Natural killer cell (primary cell): Measurements from ENCODE around the gene DVL3. TPM values are rescaled to one million over a fixed set of nuclear protein-coding genes. Genes with fewer than 3 reads are reported as not detected.

Experiments
- ATAC-seq, 3 donors: fragments of 150-1000 bp in 2 of 3; fragments of 200-7000 bp in 1 of 3; cut with Tn5 transposase; 1 replicate in 1 of 3; 2 replicates in 2 of 3; pipeline ENCODE4 v1.10.0; 2021; ENCODE audit warnings: mild to moderate bottlenecking in 2 of 3, moderate library complexity in 2 of 3
- DNase-seq, 2 donors: peaks; one replicate each; pipeline versions ENCODE4 v3.0.0 to v3.0.0-alpha.2; 2013 to 2021; ENCODE audit warnings: mixed read lengths in 1 of 2
- H3K27ac ChIP-seq: one replicate; pipeline ENCODE4 v1.5.1; 2013; ENCODE audit warnings: mild to moderate bottlenecking, low read length
- H3K27me3 ChIP-seq: one replicate; pipeline ENCODE4 v1.6.1; 2013; ENCODE audit warnings: low read length; ENCODE audit not compliant: control insufficient read depth, insufficient read depth
- H3K36me3 ChIP-seq: one replicate; pipeline ENCODE4 v1.6.1; 2013; ENCODE audit warnings: low read length; ENCODE audit not compliant: control insufficient read depth, insufficient read depth
- H3K4me1 ChIP-seq: one replicate; pipeline ENCODE4 v1.6.1; 2013; ENCODE audit warnings: low read length; ENCODE audit not compliant: control insufficient read depth, insufficient read depth
- H3K4me3 ChIP-seq: one replicate; pipeline ENCODE4 v1.5.1; 2013; ENCODE audit warnings: low read length
- H3K9me3 ChIP-seq: one replicate; pipeline ENCODE4 v1.6.1; 2013; ENCODE audit warnings: low read length; ENCODE audit not compliant: control insufficient read depth, insufficient read depth
- H3K27ac Mint-ChIP-seq, 2 donors: one replicate each; pipeline ENCODE4 v1.8.0; 2022; ENCODE audit warnings: mild to moderate bottlenecking in 2 of 2, mixed read lengths in 2 of 2, moderate library complexity in 1 of 2
- H3K27me3 Mint-ChIP-seq, 2 donors: one replicate each; pipeline ENCODE4 v1.8.0; 2022; ENCODE audit warnings: low read depth in 2 of 2, mixed read lengths in 2 of 2
- H3K36me3 Mint-ChIP-seq: one replicate; pipeline ENCODE4 v1.8.0; 2022; ENCODE audit warnings: mixed read lengths
- H3K4me1 Mint-ChIP-seq, 2 donors: one replicate each; pipeline ENCODE4 v1.8.0; 2022; ENCODE audit warnings: mixed read lengths in 2 of 2
- H3K4me3 Mint-ChIP-seq: one replicate; pipeline ENCODE4 v1.8.0; 2022; ENCODE audit warnings: mild to moderate bottlenecking, moderate library complexity, mixed read lengths
- H3K9me3 Mint-ChIP-seq, 2 donors: one replicate each; pipeline ENCODE4 v1.8.0; 2022; ENCODE audit warnings: mixed read lengths in 2 of 2
- whole genome bisulfite sequencing: methylation state at CpG from one replicate; pipeline ENCODE4 v1.1.7; 2013; ENCODE audit warnings: missing lambda C conversion rate; ENCODE audit not compliant: insufficient coverage; 5-methylcytosine and 5-hydroxymethylcytosine counted together
- intact Hi-C: fragments of 100-400 bp; cut with micrococcal nuclease; formaldehyde crosslinking; loops from one replicate; pipeline ENCODE4 v1.14.2; 2022
- total RNA-seq, 4 donors: library from RNA; stranded (reverse); fragments of 120-200 nt in 1 of 4; gene quantifications; one replicate each; pipeline versions ENCODE4 v1.2.3 to v1.2.4, GENCODE V29; 2013 to 2022
- TF ChIP-seq, protein P1 (sequence below): fragments of 200-600 bp; IDR thresholded peaks from one replicate; pipeline ENCODE4 v1.8.0; 2022; ENCODE audit warnings: antibody characterized with exemption

The DVL3 gene
- total RNA-seq, 3 donors from 2014 or later (not counting 1 experiment from before 2014, with no cell fraction given), result 59.1 to 77.5 (median 59.7) TPM

DNA sequence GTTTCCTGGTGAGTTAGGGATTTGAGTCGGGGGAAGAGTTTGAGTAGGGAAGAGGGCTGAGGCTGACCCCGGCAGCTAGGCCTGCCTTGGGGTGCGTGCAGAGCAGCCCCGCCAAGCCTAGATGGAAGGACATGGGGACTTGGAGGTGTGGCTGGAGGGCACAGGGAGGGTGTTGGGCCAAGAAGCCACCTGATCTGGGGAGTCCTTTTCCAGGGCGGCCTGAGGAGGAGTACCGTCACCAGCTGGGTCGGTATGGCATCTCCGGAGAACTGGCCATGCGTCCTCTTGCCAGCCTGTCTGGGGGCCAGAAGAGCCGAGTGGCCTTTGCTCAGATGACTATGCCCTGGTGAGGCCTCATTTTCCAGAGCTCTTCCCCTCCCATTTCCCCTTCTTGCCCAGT is 37.7 kb downstream of the DVL3 start:
- no peaks in the 10 kb centered on the region for H3K9me3 Mint-ChIP-seq
- TF ChIP-seq, protein P1, sequence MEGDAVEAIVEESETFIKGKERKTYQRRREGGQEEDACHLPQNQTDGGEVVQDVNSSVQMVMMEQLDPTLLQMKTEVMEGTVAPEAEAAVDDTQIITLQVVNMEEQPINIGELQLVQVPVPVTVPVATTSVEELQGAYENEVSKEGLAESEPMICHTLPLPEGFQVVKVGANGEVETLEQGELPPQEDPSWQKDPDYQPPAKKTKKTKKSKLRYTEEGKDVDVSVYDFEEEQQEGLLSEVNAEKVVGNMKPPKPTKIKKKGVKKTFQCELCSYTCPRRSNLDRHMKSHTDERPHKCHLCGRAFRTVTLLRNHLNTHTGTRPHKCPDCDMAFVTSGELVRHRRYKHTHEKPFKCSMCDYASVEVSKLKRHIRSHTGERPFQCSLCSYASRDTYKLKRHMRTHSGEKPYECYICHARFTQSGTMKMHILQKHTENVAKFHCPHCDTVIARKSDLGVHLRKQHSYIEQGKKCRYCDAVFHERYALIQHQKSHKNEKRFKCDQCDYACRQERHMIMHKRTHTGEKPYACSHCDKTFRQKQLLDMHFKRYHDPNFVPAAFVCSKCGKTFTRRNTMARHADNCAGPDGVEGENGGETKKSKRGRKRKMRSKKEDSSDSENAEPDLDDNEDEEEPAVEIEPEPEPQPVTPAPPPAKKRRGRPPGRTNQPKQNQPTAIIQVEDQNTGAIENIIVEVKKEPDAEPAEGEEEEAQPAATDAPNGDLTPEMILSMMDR, result no peak

GRCh38 chr3:184193991-184194539 is 38.9 kb downstream of the DVL3 start:
- Mint-ChIP-seq H3K9me3 (no peaks in the 10 kb centered on the region), H3K4me3 (no peak overlapping the region), H3K27me3 (no peaks in the 10 kb centered on the region), H3K4me1 (no peaks in the 10 kb centered on the region), H3K36me3 (peaks cover 17% of the 10 kb centered on the region), H3K27ac (no peak overlapping the region)
- WGBS, result 97% methylated on average over 9 of the region's 9 CpGs
- no peaks in the 10 kb centered on the region for H3K9me3 ChIP-seq
- no peaks in the 10 kb centered on the region for H3K27me3 ChIP-seq
- no peak overlapping the region for H3K27ac ChIP-seq
- ATAC-seq, result no peak
- H3K4me1 ChIP-seq, result no peaks in the 10 kb centered on the region
- H3K4me3 ChIP-seq, result no peak overlapping the region
- H3K36me3 ChIP-seq, result peaks cover 55% of the 10 kb centered on the region
- intact Hi-C loops, result no loop called here
- DNase-seq, result no peak
- TF ChIP-seq, protein P1, result no peak

More for the DNA sequence above, 37.7 kb downstream of the DVL3 start:
- no peaks in the 10 kb centered on the region for H3K27me3 Mint-ChIP-seq
- Histone ChIP-seq H3K4me1 (peaks cover 6% of the 10 kb centered on the region), H3K36me3 (peaks cover 66% of the 10 kb centered on the region), H3K4me3 (no peak overlapping the region), H3K9me3 (no peaks in the 10 kb centered on the region), H3K27me3 (no peaks in the 10 kb centered on the region), H3K27ac (no peak overlapping the region)
- no peak overlapping the region for H3K27ac Mint-ChIP-seq
- ATAC-seq (no peak), DNase-seq (peak in 1 of 2 donors; percentile 1)
- 98% methylated on average over 10 of the region's 10 CpGs for WGBS
- H3K4me1 Mint-ChIP-seq, result peaks cover 8 to 10% of the 10 kb centered on the region in 2 donors
- peaks cover 17% of the 10 kb centered on the region for H3K36me3 Mint-ChIP-seq
- no peak overlapping the region for H3K4me3 Mint-ChIP-seq
- intact Hi-C loops, result no loop called here

DNA sequence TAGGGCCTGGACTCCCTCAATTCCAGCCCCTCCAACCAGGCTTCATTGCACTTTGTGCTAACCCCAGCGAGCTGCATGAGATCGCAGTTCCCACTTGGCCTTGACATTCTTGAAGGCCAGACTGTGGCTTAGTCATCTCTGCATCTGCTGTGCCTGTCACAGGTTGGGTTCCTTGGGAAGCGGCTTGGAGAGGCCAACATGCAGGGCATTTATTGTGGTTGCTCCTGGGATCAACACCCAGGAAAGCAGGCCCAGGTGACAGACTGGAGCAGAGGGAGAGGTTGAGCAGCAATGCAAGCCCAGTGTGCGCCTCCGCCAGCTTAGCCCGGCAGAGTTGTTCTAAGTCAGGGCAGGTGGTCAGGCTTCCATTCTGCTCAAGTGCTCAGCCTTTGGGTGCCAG is 41.4 kb downstream of the DVL3 start:
- TF ChIP-seq, protein P1, result no peak
- intact Hi-C loops, result no loop called here

GRCh38 chr3:184198509-184198908 is 43.3 kb downstream of the DVL3 start:
- Mint-ChIP-seq H3K4me1 (no peaks in the 10 kb centered on the region), H3K36me3 (peaks cover 8% of the 10 kb centered on the region), H3K27ac (no peak overlapping the region), H3K9me3 (no peaks in the 10 kb centered on the region), H3K4me3 (no peak overlapping the region), H3K27me3 (no peaks in the 10 kb centered on the region)
- H3K36me3 ChIP-seq, result peaks cover 15% of the 10 kb centered on the region
- no peaks in the 10 kb centered on the region for H3K9me3 ChIP-seq
- no peak overlapping the region for H3K27ac ChIP-seq
- 94% methylated on average over 9 of the region's 9 CpGs for WGBS
- H3K27me3 ChIP-seq, result no peaks in the 10 kb centered on the region
- TF ChIP-seq, protein P1, result no peak
- no peak overlapping the region for H3K4me3 ChIP-seq
- ATAC-seq (no peak), DNase-seq (no peak)
- intact Hi-C loops, result no loop called here
- no peaks in the 10 kb centered on the region for H3K4me1 ChIP-seq

More for the DNA sequence above, 41.4 kb downstream of the DVL3 start:
- Mint-ChIP-seq H3K4me3 (no peak overlapping the region), H3K27me3 (no peaks in the 10 kb centered on the region), H3K9me3 (no peaks in the 10 kb centered on the region), H3K36me3 (peaks cover 8% of the 10 kb centered on the region), H3K27ac (no peak overlapping the region), H3K4me1 (no peaks in the 10 kb centered on the region)
- no peak for ATAC-seq
- H3K4me1 ChIP-seq, result no peaks in the 10 kb centered on the region
- H3K9me3 ChIP-seq, result no peaks in the 10 kb centered on the region
- 96% methylated on average over 6 of the region's 6 CpGs for whole genome bisulfite sequencing
- H3K4me3 ChIP-seq, result no peak overlapping the region
- H3K36me3 ChIP-seq, result peaks cover 33% of the 10 kb centered on the region
- DNase-seq, result no peak
- H3K27me3 ChIP-seq, result no peaks in the 10 kb centered on the region
- no peak overlapping the region for H3K27ac ChIP-seq
